ENCODE measurements around the gene C4orf50.

Gene C4orf50

DNA sequence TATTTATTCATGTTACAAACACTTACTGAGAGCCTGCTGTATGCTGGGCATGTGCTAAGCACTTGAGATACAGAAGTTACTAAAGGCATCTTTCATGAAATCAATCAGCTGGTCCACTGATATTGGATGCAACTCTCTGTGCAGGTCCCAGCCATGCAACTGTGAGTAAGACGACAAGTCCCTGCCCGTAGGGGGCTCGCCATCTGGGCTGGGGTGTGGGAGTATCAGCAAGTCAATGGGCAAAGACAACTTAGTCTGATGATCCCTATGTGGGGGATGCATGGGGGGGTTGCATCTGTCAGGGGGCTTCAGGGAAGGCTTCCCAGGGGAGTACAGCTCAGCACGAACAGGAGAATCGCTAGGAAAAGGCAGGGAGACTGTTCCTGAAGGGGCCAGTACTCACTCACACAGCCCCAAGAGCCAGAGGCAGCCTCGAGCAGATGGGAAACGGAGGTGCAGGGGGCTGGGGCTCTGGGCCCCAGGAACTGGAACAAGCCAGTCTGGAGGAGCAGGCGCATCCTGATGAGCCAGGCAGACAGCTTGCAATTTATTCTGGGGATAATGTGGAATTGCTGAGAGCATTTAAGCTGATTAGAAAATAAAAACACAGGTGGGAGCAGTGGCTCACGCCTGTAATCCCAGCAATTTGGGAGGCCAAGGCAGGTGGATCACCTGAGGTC lies 165.6 kb downstream of the C4orf50 start:
- no peak for DNase-seq

DNA sequence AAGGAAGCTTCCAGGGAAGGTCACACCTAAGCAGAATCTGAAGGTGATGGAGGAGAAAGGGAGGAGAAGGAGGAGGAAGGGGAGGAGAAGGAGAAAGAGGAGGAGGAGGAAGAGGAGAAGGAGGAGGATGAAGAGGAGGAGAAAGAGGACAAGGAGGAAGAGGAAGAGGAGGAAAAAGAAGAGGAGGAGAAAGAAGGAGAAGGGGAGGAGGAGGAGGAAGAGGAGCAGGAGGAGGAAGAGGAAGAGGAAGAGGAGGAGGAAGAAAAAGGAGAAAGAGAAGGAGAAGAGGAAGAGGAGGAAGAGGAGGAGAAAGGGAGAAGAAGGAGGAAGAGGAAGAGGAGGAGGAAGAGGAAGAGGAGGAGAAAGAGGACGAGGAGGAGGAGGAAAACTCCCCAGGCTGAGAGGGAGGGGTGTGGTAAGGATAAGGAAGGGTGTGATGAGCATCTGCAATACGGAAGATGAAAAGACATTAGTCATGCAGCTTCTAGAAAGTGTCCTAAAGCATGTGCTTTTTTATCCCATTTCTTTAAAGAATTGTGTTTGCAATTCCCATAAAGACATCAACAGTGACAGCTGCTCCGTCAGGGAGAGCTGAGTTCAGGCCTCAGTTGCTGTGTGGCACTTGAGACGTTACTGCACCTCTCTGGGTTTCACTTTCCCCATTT lies 166.5 kb downstream of the C4orf50 start:
- no peak for DNase-seq

All from NCI-H2081 (cell line).